ENCODE measurements around the gene FBXL20. TPM values are rescaled to one million over a fixed set of nuclear protein-coding genes. Genes with fewer than 3 reads are reported as not detected.

The FBXL20 gene
- total RNA-seq, 1 experiment from 2014 or later = 17.2 TPM

DNA sequence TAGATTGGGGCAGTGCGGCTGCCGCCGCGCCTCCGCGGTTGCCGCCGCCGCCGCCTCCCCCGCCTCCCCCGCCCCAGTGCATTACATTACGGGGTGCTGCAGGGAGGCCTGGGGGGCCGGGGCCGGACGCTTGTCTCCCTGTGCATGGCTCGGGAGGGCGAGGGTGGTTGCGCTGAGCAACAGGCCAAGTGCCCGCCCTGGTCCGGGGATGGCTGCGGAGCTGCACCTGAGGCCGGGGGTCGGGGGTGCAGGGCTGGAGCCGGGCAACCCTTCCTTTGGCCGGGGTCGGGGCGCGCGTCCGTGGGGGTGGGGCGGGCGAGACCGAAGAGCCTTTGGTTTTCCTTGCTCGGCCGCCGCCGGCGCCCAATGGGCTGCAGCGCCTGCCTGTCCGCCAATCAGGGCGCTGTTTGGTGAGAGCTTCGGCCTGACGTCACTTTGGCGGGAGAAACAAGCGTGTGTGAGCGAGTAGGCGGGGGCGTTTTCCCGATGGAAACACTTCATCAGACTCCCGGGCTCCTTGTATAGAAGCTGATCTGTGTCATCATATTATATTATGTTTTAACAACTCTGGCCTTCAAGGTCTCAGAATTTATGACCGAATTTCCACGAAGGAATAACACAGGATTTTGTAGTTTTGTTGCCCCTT is 941 bp upstream of the FBXL20 start (continued):
- TF ChIP-seq TCF7L2 (IDR thresholded peaks at IDR 0.05; ENCODE audit: borderline replicate concordance, extremely low read depth, insufficient read depth, insufficient read length) = peak; percentile 60

DNA sequence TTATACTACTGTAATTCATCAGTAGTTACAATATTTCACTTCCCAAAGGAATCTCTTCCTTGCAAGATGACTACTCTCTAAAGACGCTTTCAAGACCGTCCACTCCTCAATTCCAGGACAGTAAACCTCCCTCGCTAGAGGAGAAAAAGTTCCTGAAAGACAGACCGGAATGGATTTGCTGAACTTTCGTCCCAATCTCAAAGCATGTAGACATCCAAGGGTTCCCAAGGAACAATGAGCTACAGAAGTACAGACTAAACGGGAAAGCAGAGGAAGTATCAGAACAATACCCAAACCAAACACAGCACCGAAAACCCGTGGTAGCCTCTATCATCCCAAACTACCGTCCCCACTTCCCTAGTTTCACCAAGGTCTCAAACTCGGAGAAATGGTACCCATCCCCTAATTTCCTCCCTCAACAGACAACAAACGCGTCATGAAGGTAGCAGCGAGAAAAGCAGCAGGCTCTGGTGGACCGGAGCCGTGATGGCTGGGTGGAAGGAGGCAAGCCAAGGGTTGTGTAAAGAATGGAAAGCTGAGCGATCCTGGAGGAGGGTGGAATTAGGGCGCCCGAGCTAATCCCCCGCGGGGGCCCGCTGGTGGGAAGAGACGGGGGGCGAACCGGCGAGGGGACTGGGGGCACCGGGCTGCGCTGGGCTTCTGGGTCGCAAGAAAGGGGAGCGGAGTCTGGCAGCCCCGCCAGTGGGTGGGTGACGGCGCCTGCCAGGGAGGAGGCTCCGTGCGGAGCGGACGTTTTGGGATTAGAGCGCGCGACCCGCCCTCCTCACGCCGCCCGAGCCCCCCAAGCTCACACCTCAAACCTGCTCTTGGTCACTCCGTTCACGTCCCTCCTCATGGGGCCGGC is 647 bp downstream of the FBXL20 start:
- H3K9me3 ChIP-seq (ENCODE audit: control insufficient read depth in 1 of 2, insufficient read depth in 1 of 2, low read depth in 1 of 2, low read length in 2 of 2) = no peaks in the 10 kb centered on the region
- H3K9ac ChIP-seq (ENCODE audit: low read length) = peak overlapping the region; percentile 66
- H3K79me2 ChIP-seq (ENCODE audit: insufficient read depth, low read length) = peaks cover 8% of the 10 kb centered on the region
- ATAC-seq (0 out of 2 replicates have a peak, but pooled peaks have one; percentile 1), DNase-seq (ENCODE audit: low read depth, low spot score) (no peak)
- H3K36me3 ChIP-seq (ENCODE audit: control insufficient read depth in 1 of 2, insufficient read depth in 2 of 2, low read length in 2 of 2) = peaks cover 0 to 4% of the 10 kb centered on the region in 2 experiments; a peak in 1 of 4 replicates
- ChIA-PET CTCF (no interaction called here), RAD21 (ENCODE audit: low non-redundant PET in 1 of 2, low total read pairs in 2 of 2, uncharacterized antibody in 2 of 2, unreplicated experiment in 2 of 2) (no interaction called here), POLR2A (interaction anchor here (1.2 kb wide), 1 partner anchor 50 kb away, joined by 4 read pairs; the partner anchor contains the start of gene MED1)
- intact Hi-C loops (cut with micrococcal nuclease) = no loop called here
- peak overlapping the region; percentile 96 for H3K4me2 ChIP-seq (ENCODE audit: low read length)
- H3K27ac ChIP-seq (ENCODE audit: low read depth, low read length) = peak overlapping the region; percentile 53; the same call in 1 of the 2 replicates
- H3K4me3 ChIP-seq (replicated peaks in 1 of 2; ENCODE audit: low read depth in 1 of 2, low read length in 2 of 2) = peak overlapping the region; percentile 70 to 71
- peaks cover 3 to 22% of the 10 kb centered on the region in 2 experiments; a peak in 2 of 4 replicates for H3K4me1 ChIP-seq (ENCODE audit: control insufficient read depth in 1 of 2, insufficient read depth in 2 of 2, low read length in 2 of 2)
- H4K20me1 ChIP-seq (ENCODE audit: insufficient read depth) = peaks cover 3% of the 10 kb centered on the region; the same call in 1 of the 2 replicates
- no peaks in the 10 kb centered on the region for H3K27me3 ChIP-seq (ENCODE audit: insufficient read depth, low read length)
- BruUV-seq (replicated peaks) = no TSS peak
- no peak overlapping the region for H2AFZ ChIP-seq (ENCODE audit: low read depth, low read length, poor library complexity, severe bottlenecking)
- no peaks in the 10 kb centered on the region for H3K9me2 ChIP-seq (ENCODE audit: insufficient read depth)
- TF ChIP-seq, protein P1, sequence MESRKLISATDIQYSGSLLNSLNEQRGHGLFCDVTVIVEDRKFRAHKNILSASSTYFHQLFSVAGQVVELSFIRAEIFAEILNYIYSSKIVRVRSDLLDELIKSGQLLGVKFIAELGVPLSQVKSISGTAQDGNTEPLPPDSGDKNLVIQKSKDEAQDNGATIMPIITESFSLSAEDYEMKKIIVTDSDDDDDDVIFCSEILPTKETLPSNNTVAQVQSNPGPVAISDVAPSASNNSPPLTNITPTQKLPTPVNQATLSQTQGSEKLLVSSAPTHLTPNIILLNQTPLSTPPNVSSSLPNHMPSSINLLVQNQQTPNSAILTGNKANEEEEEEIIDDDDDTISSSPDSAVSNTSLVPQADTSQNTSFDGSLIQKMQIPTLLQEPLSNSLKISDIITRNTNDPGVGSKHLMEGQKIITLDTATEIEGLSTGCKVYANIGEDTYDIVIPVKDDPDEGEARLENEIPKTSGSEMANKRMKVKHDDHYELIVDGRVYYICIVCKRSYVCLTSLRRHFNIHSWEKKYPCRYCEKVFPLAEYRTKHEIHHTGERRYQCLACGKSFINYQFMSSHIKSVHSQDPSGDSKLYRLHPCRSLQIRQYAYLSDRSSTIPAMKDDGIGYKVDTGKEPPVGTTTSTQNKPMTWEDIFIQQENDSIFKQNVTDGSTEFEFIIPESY (IDR thresholded peaks at IDR 0.05; ENCODE audit: extremely low read depth, insufficient replicate concordance, low read length) = no peak
- no peak for TF ChIP-seq ZNF274 (IDR thresholded peaks at IDR 0.05; ENCODE audit: low read depth, low read length)
- TF ChIP-seq FOSL1 (IDR thresholded peaks at IDR 0.05; ENCODE audit: low read depth) = no peak
- TF ChIP-seq EGR1 (IDR thresholded peaks at IDR 0.05; ENCODE audit: low read depth) = no peak
- TF ChIP-seq CEBPB (IDR thresholded peaks at IDR 0.05; ENCODE audit: low read depth) = no peak
- TF ChIP-seq POLR2AphosphoS5 (IDR thresholded peaks at IDR 0.05; ENCODE audit: low read depth, low read length) = no peak
- no peak for TF ChIP-seq ZFX (IDR thresholded peaks at IDR 0.05)
- TF ChIP-seq POLR2A (IDR thresholded peaks at IDR 0.05; ENCODE audit: borderline replicate concordance, extremely low read depth, insufficient read depth, insufficient read length) = no peak
- TF ChIP-seq EZH2 (IDR thresholded peaks at IDR 0.05) = no peak
- no peak for TF ChIP-seq CBX3 (IDR thresholded peaks at IDR 0.05; ENCODE audit: low read depth)
- TF ChIP-seq SRF (IDR thresholded peaks at IDR 0.05; ENCODE audit: low read depth) = no peak
- TF ChIP-seq YY1 (IDR thresholded peaks at IDR 0.05; ENCODE audit: extremely low read depth, insufficient replicate concordance, low read depth, low read length) = no peak
- TF ChIP-seq TCF7L2 (IDR thresholded peaks at IDR 0.05; ENCODE audit: borderline replicate concordance, extremely low read depth, insufficient read depth, insufficient read length) = no peak
- TF ChIP-seq, protein P2, sequence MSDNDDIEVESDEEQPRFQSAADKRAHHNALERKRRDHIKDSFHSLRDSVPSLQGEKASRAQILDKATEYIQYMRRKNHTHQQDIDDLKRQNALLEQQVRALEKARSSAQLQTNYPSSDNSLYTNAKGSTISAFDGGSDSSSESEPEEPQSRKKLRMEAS (IDR thresholded peaks at IDR 0.05) = no peak
- no peak for TF ChIP-seq JUND (IDR thresholded peaks at IDR 0.05)
- TF ChIP-seq, protein P3, sequence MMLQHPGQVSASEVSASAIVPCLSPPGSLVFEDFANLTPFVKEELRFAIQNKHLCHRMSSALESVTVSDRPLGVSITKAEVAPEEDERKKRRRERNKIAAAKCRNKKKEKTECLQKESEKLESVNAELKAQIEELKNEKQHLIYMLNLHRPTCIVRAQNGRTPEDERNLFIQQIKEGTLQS (IDR thresholded peaks at IDR 0.05) = no peak
- TF ChIP-seq, protein P4, sequence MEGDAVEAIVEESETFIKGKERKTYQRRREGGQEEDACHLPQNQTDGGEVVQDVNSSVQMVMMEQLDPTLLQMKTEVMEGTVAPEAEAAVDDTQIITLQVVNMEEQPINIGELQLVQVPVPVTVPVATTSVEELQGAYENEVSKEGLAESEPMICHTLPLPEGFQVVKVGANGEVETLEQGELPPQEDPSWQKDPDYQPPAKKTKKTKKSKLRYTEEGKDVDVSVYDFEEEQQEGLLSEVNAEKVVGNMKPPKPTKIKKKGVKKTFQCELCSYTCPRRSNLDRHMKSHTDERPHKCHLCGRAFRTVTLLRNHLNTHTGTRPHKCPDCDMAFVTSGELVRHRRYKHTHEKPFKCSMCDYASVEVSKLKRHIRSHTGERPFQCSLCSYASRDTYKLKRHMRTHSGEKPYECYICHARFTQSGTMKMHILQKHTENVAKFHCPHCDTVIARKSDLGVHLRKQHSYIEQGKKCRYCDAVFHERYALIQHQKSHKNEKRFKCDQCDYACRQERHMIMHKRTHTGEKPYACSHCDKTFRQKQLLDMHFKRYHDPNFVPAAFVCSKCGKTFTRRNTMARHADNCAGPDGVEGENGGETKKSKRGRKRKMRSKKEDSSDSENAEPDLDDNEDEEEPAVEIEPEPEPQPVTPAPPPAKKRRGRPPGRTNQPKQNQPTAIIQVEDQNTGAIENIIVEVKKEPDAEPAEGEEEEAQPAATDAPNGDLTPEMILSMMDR (IDR thresholded peaks at IDR 0.05 in 2 of 3, conservative IDR thresholded peaks at IDR 0.05 in 1 of 3; ENCODE audit: borderline replicate concordance in 1 of 3, insufficient read depth in 1 of 3, low read depth in 2 of 3, low read length in 2 of 3) = no peak
- TF ChIP-seq SIN3A (IDR thresholded peaks at IDR 0.05; ENCODE audit: low read depth) = no peak

Data from HCT116 (cell line).